Measurements from ENCODE around the gene L3MBTL4. TPM values are rescaled to one million over a fixed set of nuclear protein-coding genes. Genes with fewer than 3 reads are reported as not detected.
"Not testable (repeated sequence)": the region's sequence is repeated elsewhere in the genome, so short reads cannot be mapped to it uniquely, and the experiment has no call there.

Gene L3MBTL4
- total RNA-seq, 1 donor from 2014 or later: 8.5 TPM

GRCh38 chr18:6310714-6311113 is 104.0 kb downstream of the L3MBTL4 start:
- no peak for DNase-seq (ENCODE audit: low spot score)

- DNase-seq (ENCODE audit: low spot score): no peak
Measured at GRCh38 chr18:6297875-6298274, 116.8 kb downstream of the L3MBTL4 start.

GRCh38 chr18:6294148-6294784 is 120.4 kb downstream of the L3MBTL4 start:
- no peak for DNase-seq (ENCODE audit: low spot score)

GRCh38 chr18:6289843-6290242 is 124.9 kb downstream of the L3MBTL4 start:
- no peak for DNase-seq (ENCODE audit: low spot score)

- no peak for DNase-seq (ENCODE audit: low spot score)
Measured at GRCh38 chr18:6286585-6286984, 128.1 kb downstream of the L3MBTL4 start.

- DNase-seq (ENCODE audit: low spot score): no peak
Measured at GRCh38 chr18:6284761-6285160, 129.9 kb downstream of the L3MBTL4 start.

GRCh38 chr18:6284300-6284699 is 130.4 kb downstream of the L3MBTL4 start:
- DNase-seq (ENCODE audit: low spot score): no peak

GRCh38 chr18:6281874-6282273 is 132.8 kb downstream of the L3MBTL4 start:
- no peak for DNase-seq (ENCODE audit: low spot score)

- DNase-seq (ENCODE audit: low spot score): no peak
Measured at GRCh38 chr18:6280211-6280743, 134.4 kb downstream of the L3MBTL4 start.

GRCh38 chr18:6279308-6279707 is 135.4 kb downstream of the L3MBTL4 start:
- DNase-seq (ENCODE audit: low spot score): no peak

- DNase-seq (ENCODE audit: low spot score): no peak
Measured at GRCh38 chr18:6273423-6273822, 141.3 kb downstream of the L3MBTL4 start.

GRCh38 chr18:6272144-6272543 is 142.6 kb downstream of the L3MBTL4 start:
- not testable (repeated sequence) for DNase-seq (ENCODE audit: low spot score)

GRCh38 chr18:6271585-6271984 is 143.1 kb downstream of the L3MBTL4 start:
- no peak for DNase-seq (ENCODE audit: low spot score)

GRCh38 chr18:6270771-6271216 is 143.9 kb downstream of the L3MBTL4 start:
- no peak for DNase-seq (ENCODE audit: low spot score)

- no peak for DNase-seq (ENCODE audit: low spot score)
Measured at GRCh38 chr18:6269660-6270332, 144.9 kb downstream of the L3MBTL4 start.

- DNase-seq (ENCODE audit: low spot score): no peak
Measured at GRCh38 chr18:6266212-6266611, 148.5 kb downstream of the L3MBTL4 start.

- DNase-seq (ENCODE audit: low spot score): no peak
Measured at GRCh38 chr18:6261938-6262337, 152.8 kb downstream of the L3MBTL4 start.

GRCh38 chr18:6259324-6259723 is 155.4 kb downstream of the L3MBTL4 start:
- DNase-seq (ENCODE audit: low spot score): not testable (repeated sequence)

- DNase-seq (ENCODE audit: low spot score): no peak
Measured at GRCh38 chr18:6257950-6258349, 156.8 kb downstream of the L3MBTL4 start.

- DNase-seq (ENCODE audit: low spot score): no peak
Measured at GRCh38 chr18:6256521-6256920, 158.2 kb downstream of the L3MBTL4 start.

- no peak for DNase-seq (ENCODE audit: low spot score)
Measured at GRCh38 chr18:6255886-6256285, 158.8 kb downstream of the L3MBTL4 start.

- DNase-seq (ENCODE audit: low spot score): no peak
Measured at GRCh38 chr18:6255116-6255705, 159.5 kb downstream of the L3MBTL4 start.

GRCh38 chr18:6254456-6254855 is 160.3 kb downstream of the L3MBTL4 start:
- DNase-seq (ENCODE audit: low spot score): no peak
